ENCODE measurements around the gene DROSHA. TPM values are rescaled to one million over a fixed set of nuclear protein-coding genes. Genes with fewer than 3 reads are reported as not detected.

Gene DROSHA
- total and polyA plus RNA-seq, 2 of the 8 experiments (the other 6 are each of a cell fraction or from before 2014, with no cell fraction given) = 65.9 to 122 TPM

DNA sequence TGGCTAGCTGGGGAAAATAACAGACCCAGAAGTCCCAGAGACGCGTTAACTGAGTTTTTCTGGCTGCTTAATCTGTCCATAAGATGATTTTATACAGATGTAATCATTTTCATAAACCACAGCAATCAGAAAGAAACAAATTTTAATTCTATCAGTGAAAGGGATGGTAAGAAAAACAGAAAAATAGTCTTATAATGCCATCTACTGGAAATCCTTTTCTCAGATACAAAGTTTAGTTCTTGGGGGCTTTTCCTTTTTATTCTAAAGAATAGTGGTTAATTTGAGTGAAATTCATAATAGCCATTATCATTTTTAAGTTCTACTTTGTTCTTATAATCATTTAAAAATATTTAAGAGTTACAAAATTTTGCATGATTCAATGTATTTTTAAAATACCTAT is 44.4 kb downstream of the DROSHA start:
- Histone ChIP-seq H3K9me3 (ENCODE audit: insufficient read depth in 2 of 2, low read depth in 1 of 2, low read length in 1 of 2) (no peaks in the 10 kb centered on the region), H3K4me1 (replicated peaks in 1 of 4; ENCODE audit: control insufficient read depth in 3 of 4, insufficient read depth in 4 of 4, low read length in 3 of 4) (no peaks in the 10 kb centered on the region), H2BK15ac (ENCODE audit: low read length) (no peak overlapping the region), H3K14ac (ENCODE audit: insufficient read length) (no peak overlapping the region), H3K9ac (replicated peaks in 1 of 4; ENCODE audit: extremely low read depth in 1 of 4, low read depth in 3 of 4, low read length in 3 of 4) (no peak overlapping the region), H3K23me2 (ENCODE audit: low read depth, low read length) (no peaks in the 10 kb centered on the region), H3K4ac (replicated peaks; ENCODE audit: insufficient read length, low read depth, low read length) (no peak overlapping the region), H4K8ac (ENCODE audit: extremely low read depth, insufficient read depth, low read length) (no peak overlapping the region), H3K79me2 (ENCODE audit: control insufficient read depth in 1 of 2, insufficient read depth in 2 of 2, low read length in 2 of 2) (no peaks in the 10 kb centered on the region), H2BK120ac (replicated peaks; ENCODE audit: low read depth, low read length) (no peak overlapping the region), H2AFZ (ENCODE audit: low read length) (no peak overlapping the region), H4K5ac (ENCODE audit: insufficient read length, low read depth, low read length) (no peak overlapping the region), H2BK5ac (ENCODE audit: low read depth, low read length) (no peak overlapping the region), H2BK20ac (ENCODE audit: low read length) (no peak overlapping the region), H3K27me3 (replicated peaks in 1 of 4; ENCODE audit: control insufficient read depth in 3 of 4, extremely low read depth in 1 of 4, insufficient read depth in 3 of 4, low read length in 3 of 4) (no peaks in the 10 kb centered on the region), H3K18ac (ENCODE audit: extremely low read depth, low read length) (no peak overlapping the region), H3K4me2 (ENCODE audit: insufficient read depth in 1 of 2, low read depth in 2 of 2, low read length in 2 of 2) (no peak overlapping the region), H3K36me3 (ENCODE audit: control insufficient read depth in 2 of 4, insufficient read depth in 4 of 4, low read length in 3 of 4) (peaks cover 6 to 50% (median 15%) of the 10 kb centered on the region in 4 experiments), H3K27ac (ENCODE audit: low read depth, low read length) (no peak overlapping the region), H2AK5ac (ENCODE audit: low read depth, low read length) (no peak overlapping the region), H3K56ac (replicated peaks; ENCODE audit: insufficient read length, low read depth, low read length) (no peak overlapping the region), H3K23ac (ENCODE audit: insufficient read length) (no peak overlapping the region), H3K4me3 (ENCODE audit: extremely low read depth in 1 of 4, insufficient read depth in 2 of 4, low read depth in 3 of 4, low read length in 4 of 4) (no peak overlapping the region), H2BK12ac (ENCODE audit: low read depth, low read length) (no peak overlapping the region), H3K79me1 (ENCODE audit: low read depth, low read length) (no peaks in the 10 kb centered on the region; the same call in 1 of the 2 replicates), H4K91ac (replicated peaks; ENCODE audit: insufficient read length, low read length) (no peak overlapping the region), H4K20me1 (replicated peaks in 1 of 2; ENCODE audit: control insufficient read depth in 1 of 2, insufficient read depth in 2 of 2, low read length in 2 of 2) (no peaks in the 10 kb centered on the region)
- FAIRE-seq = no peak
- no peak for DNase-seq (ENCODE audit: low read depth in 1 of 2, low spot score in 2 of 2)
- no peak for TF ChIP-seq E2F6 (IDR thresholded peaks at IDR 0.05)
- TF ChIP-seq POLR2A (IDR thresholded peaks at IDR 0.05; ENCODE audit: control extremely low read depth in 1 of 2, low read depth in 2 of 2, low read length in 2 of 2) = no peak
- no peak for TF ChIP-seq RBBP5 (IDR thresholded peaks at IDR 0.05; ENCODE audit: borderline replicate concordance, low read depth, low read length)
- no peak for TF ChIP-seq EZH2 (IDR thresholded peaks at IDR 0.05; ENCODE audit: low read depth, low read length, severe bottlenecking)
- TF ChIP-seq SAP30 (IDR thresholded peaks at IDR 0.05; ENCODE audit: insufficient read depth, insufficient replicate concordance, low read length) = no peak
- no peak for TF ChIP-seq SP4 (IDR thresholded peaks at IDR 0.05; ENCODE audit: low read length)
- no peak for TF ChIP-seq JUND (IDR thresholded peaks at IDR 0.05; ENCODE audit: low read length)
- ChIA-PET CTCF (ENCODE audit: partially characterized antibody) (interaction anchor here (0.7 to 0.9 kb wide), 2 partner anchors 20 to 250 kb away, joined by 3 read pairs; no protein-coding TSS in a partner anchor), POLR2A (ENCODE audit: partially characterized antibody) (interaction anchor here (0.6 kb wide), 1 partner anchor 33 kb away, joined by 3 read pairs; no protein-coding TSS in a partner anchor)
- 96% methylated on average over 2 of the region's 2 CpGs; no CpG with 5 or more reads in 1 of the 2 experiments for WGBS, 2 experiments (ENCODE audit: extremely low coverage in 1 of 2, insufficient coverage in 1 of 2, insufficient read length in 1 of 2, insufficient replicate concordance in 2 of 2, low coverage in 1 of 2, low lambda C conversion rate in 2 of 2, missing lambda C conversion rate in 1 of 2)

All from H1 (cell line).